CD4-positive, alpha-beta T cell (primary cell): Measurements from ENCODE around the gene CEP170. TPM values are rescaled to one million over a fixed set of nuclear protein-coding genes. Genes with fewer than 3 reads are reported as not detected.

Experiments used
- ATAC-seq: fragments of 200-7000 bp; cut with Tn5 transposase; one replicate; pipeline ENCODE4 v1.10.0; 2022; ENCODE audit warnings: mild to moderate bottlenecking; ENCODE audit not compliant: poor library complexity
- CTCF ChIA-PET: fragments of 350-600 bp; sonication (Branson Sonifier 250); formaldehyde crosslinking; loops from one replicate; lab custom pipeline; 2021; ENCODE audit warnings: antibody characterized with exemption, inconsistent platforms; lab: Charles Lee
- POLR2A ChIA-PET: fragments of 350-600 bp; sonication (Branson Sonifier 250); formaldehyde crosslinking; loops from one replicate; lab custom pipeline; 2021; ENCODE audit warnings: antibody characterized with exemption, inconsistent platforms; lab: Charles Lee
- DNase-seq, 14 experiments: peaks; one replicate each; pipeline ENCODE4 v3.0.0-alpha.2; 2013 to 2020; ENCODE audit warnings: mixed read lengths in 2 of 14
- H3K27ac ChIP-seq, 2 donors: one replicate each; pipeline versions ENCODE4 v1.5.1 to v1.7.0; 2013; ENCODE audit warnings: low read length in 2 of 2, low read depth in 1 of 2, mild to moderate bottlenecking in 1 of 2
- H3K27me3 ChIP-seq, 2 experiments: 1 replicate in 1 of 2; 2 replicates in 1 of 2; pipeline versions ENCODE4 v1.6.1 to v1.7.0; 2013; ENCODE audit warnings: low read length in 2 of 2, control low read depth in 1 of 2, mild to moderate bottlenecking in 1 of 2, moderate library complexity in 1 of 2; ENCODE audit not compliant: insufficient read depth in 2 of 2, control insufficient read depth in 1 of 2
- H3K36me3 ChIP-seq: one replicate; pipeline ENCODE4 v1.6.1; 2013; ENCODE audit warnings: low read length, control low read depth; ENCODE audit not compliant: insufficient read depth
- H3K4me1 ChIP-seq: one replicate; pipeline ENCODE4 v1.6.1; 2013; ENCODE audit warnings: low read length, control low read depth; ENCODE audit not compliant: insufficient read depth
- H3K4me3 ChIP-seq: one replicate; pipeline ENCODE4 v1.5.1; 2013; ENCODE audit warnings: mild to moderate bottlenecking, low read length, moderate library complexity
- H3K9me3 ChIP-seq, 2 experiments: 1 replicate in 1 of 2; 2 replicates in 1 of 2; pipeline versions ENCODE4 v1.6.1 to v1.7.0; 2013; ENCODE audit warnings: low read length in 2 of 2, mild to moderate bottlenecking in 2 of 2, control low read depth in 1 of 2, moderate library complexity in 1 of 2; ENCODE audit not compliant: control insufficient read depth in 1 of 2, insufficient read depth in 1 of 2
- H3K27ac Mint-ChIP-seq: one replicate; pipeline ENCODE4 v1.8.0; 2020; ENCODE audit warnings: mixed read lengths
- H3K27me3 Mint-ChIP-seq: one replicate; pipeline ENCODE4 v1.8.0; 2021; ENCODE audit warnings: mixed read lengths
- H3K36me3 Mint-ChIP-seq: one replicate; pipeline ENCODE4 v1.8.0; 2021; ENCODE audit warnings: low read depth, mixed read lengths
- H3K4me1 Mint-ChIP-seq: one replicate; pipeline ENCODE4 v1.8.0; 2021; ENCODE audit warnings: low read depth, mixed read lengths
- H3K4me3 Mint-ChIP-seq: one replicate; pipeline ENCODE4 v1.8.0; 2020; ENCODE audit warnings: mild to moderate bottlenecking, mixed read lengths
- H3K9me3 Mint-ChIP-seq: one replicate; pipeline ENCODE4 v1.8.0; 2020; ENCODE audit warnings: mixed read lengths
- intact Hi-C, 2 experiments: fragments of 100-400 bp; cut with DNase I in 1 of 2; cut with micrococcal nuclease in 1 of 2; formaldehyde crosslinking; loops; one replicate each; pipeline versions ENCODE4 v1.15.1 to v1.9.0; 2023 to 2025; cut with DNase I, micrococcal nuclease
- total RNA-seq, 174 experiments: library from RNA in 2 of 174; stranded (reverse) in 2 of 174; gene quantifications; one replicate each; pipeline ENCODE4 v1.2.3 and lab custom pipeline; 2021 to 2026
- TF ChIP-seq, protein P1 (sequence below): fragments of 200-600 bp; IDR thresholded peaks from one replicate; pipeline ENCODE4 v1.8.0; 2022; ENCODE audit warnings: antibody characterized with exemption, mild to moderate bottlenecking

Gene CEP170
- total RNA-seq, 2 experiments from 2014 or later, result 34.7 to 38.2 TPM

GRCh38 chr1:243267914-243268653, 13.0 kb upstream of the CEP170 start:
- intact Hi-C loops, result loop anchor here in 1 of 2 experiments (5.0 kb wide), 1 partner anchor 36 kb away; no protein-coding TSS in a partner anchor
- Mint-ChIP-seq H3K27ac (no peak overlapping the region), H3K4me1 (peaks cover 38% of the 10 kb centered on the region), H3K9me3 (no peaks in the 10 kb centered on the region), H3K4me3 (no peak overlapping the region), H3K36me3 (peaks cover 37% of the 10 kb centered on the region), H3K27me3 (no peaks in the 10 kb centered on the region)
- H3K4me3 ChIP-seq, result no peak overlapping the region
- H3K36me3 ChIP-seq, result peaks cover 3% of the 10 kb centered on the region
- no peaks in the 10 kb centered on the region for H3K4me1 ChIP-seq
- ATAC-seq, result no peak
- no peaks in the 10 kb centered on the region for H3K27me3 ChIP-seq
- TF ChIP-seq, protein P1, sequence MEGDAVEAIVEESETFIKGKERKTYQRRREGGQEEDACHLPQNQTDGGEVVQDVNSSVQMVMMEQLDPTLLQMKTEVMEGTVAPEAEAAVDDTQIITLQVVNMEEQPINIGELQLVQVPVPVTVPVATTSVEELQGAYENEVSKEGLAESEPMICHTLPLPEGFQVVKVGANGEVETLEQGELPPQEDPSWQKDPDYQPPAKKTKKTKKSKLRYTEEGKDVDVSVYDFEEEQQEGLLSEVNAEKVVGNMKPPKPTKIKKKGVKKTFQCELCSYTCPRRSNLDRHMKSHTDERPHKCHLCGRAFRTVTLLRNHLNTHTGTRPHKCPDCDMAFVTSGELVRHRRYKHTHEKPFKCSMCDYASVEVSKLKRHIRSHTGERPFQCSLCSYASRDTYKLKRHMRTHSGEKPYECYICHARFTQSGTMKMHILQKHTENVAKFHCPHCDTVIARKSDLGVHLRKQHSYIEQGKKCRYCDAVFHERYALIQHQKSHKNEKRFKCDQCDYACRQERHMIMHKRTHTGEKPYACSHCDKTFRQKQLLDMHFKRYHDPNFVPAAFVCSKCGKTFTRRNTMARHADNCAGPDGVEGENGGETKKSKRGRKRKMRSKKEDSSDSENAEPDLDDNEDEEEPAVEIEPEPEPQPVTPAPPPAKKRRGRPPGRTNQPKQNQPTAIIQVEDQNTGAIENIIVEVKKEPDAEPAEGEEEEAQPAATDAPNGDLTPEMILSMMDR, result no peak
- peak in 1 of 14 experiments; percentile 15 for DNase-seq
- ChIA-PET CTCF (no interaction called here), POLR2A (no interaction called here)
- H3K9me3 ChIP-seq, result no peaks in the 10 kb centered on the region
- no peak overlapping the region for H3K27ac ChIP-seq

GRCh38 chr1:243267471-243267880, 12.4 kb upstream of the CEP170 start:
- Histone ChIP-seq H3K4me1 (no peaks in the 10 kb centered on the region), H3K36me3 (peaks cover 3% of the 10 kb centered on the region), H3K27ac (no peak overlapping the region), H3K4me3 (no peak overlapping the region), H3K9me3 (no peaks in the 10 kb centered on the region), H3K27me3 (no peaks in the 10 kb centered on the region)
- peaks cover 38% of the 10 kb centered on the region for H3K4me1 Mint-ChIP-seq
- DNase-seq, result peak in 2 of 14 experiments; percentile 39 to 49
- POLR2A ChIA-PET, result no interaction called here
- no peaks in the 10 kb centered on the region for H3K27me3 Mint-ChIP-seq
- H3K36me3 Mint-ChIP-seq, result peaks cover 31% of the 10 kb centered on the region
- ATAC-seq, result no peak
- no peak overlapping the region for H3K4me3 Mint-ChIP-seq
- intact Hi-C loops, result loop anchor here in 1 of 2 experiments (5.0 kb wide), 1 partner anchor 35 kb away; no protein-coding TSS in a partner anchor
- TF ChIP-seq, protein P1, result no peak
- CTCF ChIA-PET, result no interaction called here
- H3K9me3 Mint-ChIP-seq, result no peaks in the 10 kb centered on the region
- H3K27ac Mint-ChIP-seq, result no peak overlapping the region

DNA sequence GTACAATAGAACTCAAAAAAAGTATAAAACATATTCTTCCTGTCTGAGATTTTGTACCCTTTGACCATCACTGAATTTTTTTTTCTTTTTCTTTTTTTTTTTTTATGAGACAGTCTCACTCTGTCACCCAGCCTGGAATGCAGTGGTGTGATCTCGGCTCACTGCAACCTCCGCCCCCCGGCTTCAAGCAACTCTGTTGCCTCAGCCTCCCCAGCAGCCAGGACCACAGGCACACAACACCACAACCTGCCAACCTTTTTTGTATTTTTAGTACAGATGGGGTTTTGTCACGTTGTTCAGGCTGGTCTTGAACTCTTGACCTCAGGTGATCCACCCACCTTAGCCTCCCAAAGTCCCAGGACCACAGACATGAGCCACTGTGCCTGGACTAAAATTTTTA, 11.2 kb upstream of the CEP170 start:
- no peaks in the 10 kb centered on the region for H3K4me1 ChIP-seq
- H3K4me3 ChIP-seq, result no peak overlapping the region
- H3K27ac Mint-ChIP-seq, result no peak overlapping the region
- H3K27ac ChIP-seq, result no peak overlapping the region
- H3K27me3 Mint-ChIP-seq, result no peaks in the 10 kb centered on the region
- H3K36me3 Mint-ChIP-seq, result peaks cover 26% of the 10 kb centered on the region
- no peaks in the 10 kb centered on the region for H3K27me3 ChIP-seq
- H3K36me3 ChIP-seq, result peaks cover 3% of the 10 kb centered on the region
- TF ChIP-seq, protein P1, result no peak
- intact Hi-C loops, result loop anchor here in 1 of 2 experiments (5.0 kb wide), 1 partner anchor 34 kb away; no protein-coding TSS in a partner anchor
- DNase-seq, result no peak
- ChIA-PET CTCF (no interaction called here), POLR2A (no interaction called here)
- no peaks in the 10 kb centered on the region for H3K9me3 ChIP-seq
- peaks cover 40% of the 10 kb centered on the region for H3K4me1 Mint-ChIP-seq
- no peak overlapping the region for H3K4me3 Mint-ChIP-seq
- no peak for ATAC-seq
- H3K9me3 Mint-ChIP-seq, result no peaks in the 10 kb centered on the region
